Testis (tissue), 3 donors: ENCODE results near the gene UVRAG. TPM values are rescaled to one million over a fixed set of nuclear protein-coding genes. Genes with fewer than 3 reads are reported as not detected.

Source experiments
- DNase-seq: peaks from one replicate; pipeline ENCODE4 v3.0.0-alpha.2; 2019
- H3K27ac ChIP-seq, 2 donors: fragments of 200-600 bp; sonication (generic); one replicate each; pipeline ENCODE4 v1.5.1; 2019
- H3K27me3 ChIP-seq: fragments of 200-600 bp; sonication (generic); one replicate; pipeline ENCODE4 v1.5.1; 2019
- H3K36me3 ChIP-seq: fragments of 200-600 bp; sonication (generic); one replicate; pipeline ENCODE4 v1.5.1; 2017; ENCODE audit warnings: low read depth; ENCODE audit errors: missing control alignments
- H3K4me1 ChIP-seq: fragments of 200-600 bp; sonication (generic); one replicate; pipeline ENCODE4 v1.5.1; 2019
- H3K4me3 ChIP-seq, 2 donors: fragments of 200-600 bp; sonication (generic); one replicate each; pipeline ENCODE4 v1.5.1; 2017 to 2019
- H3K9me3 ChIP-seq: fragments of 200-600 bp; sonication (generic); one replicate; pipeline ENCODE4 v1.5.1; 2017
- POLR2A ChIP-seq: fragments of 450-650 bp; IDR thresholded peaks from one replicate; pipeline ENCODE4 v1.6.1; 2017; ENCODE audit warnings: antibody characterized with exemption, mild to moderate bottlenecking, moderate library complexity
- WGBS, 2 donors: methylation state at CpG; one replicate each; pipeline ENCODE4 v1.1.5; 2018; 5-methylcytosine and 5-hydroxymethylcytosine counted together
- intact Hi-C: fragments of 100-400 bp; cut with DNase I; formaldehyde crosslinking; loops from one replicate; pipeline ENCODE4 v1.15.1; 2023; ENCODE audit warnings: low total_unique reads
- polyA plus RNA-seq: library from polyadenylated mRNA; stranded (reverse); fragments of 350-450 nt; fragmentation: Illumina TruSeq; extraction: RNeasy Lipid Tissue Mini Kit (QIAGEN cat#74804); gene quantifications from one replicate; pipeline ENCODE4 v1.2.3, GENCODE V29; 2014; ENCODE audit warnings: low read depth, low replicate concordance; ENCODE audit not compliant: insufficient read depth
- total RNA-seq, 2 donors: library from RNA; depleted of rRNA; stranded (reverse); fragments of >200 nt; gene quantifications; one replicate each; pipeline ENCODE4 v1.2.3, GENCODE V29; 2016
- TF ChIP-seq, protein P1 (sequence below), 3 experiments: fragments of 450-650 bp in 2 of 3; fragments of 200-600 bp in 1 of 3; sonication (generic) in 1 of 3; IDR thresholded peaks; one replicate each; pipeline ENCODE4 v1.5.1; 2016 to 2019; ENCODE audit warnings: antibody characterized with exemption in 3 of 3, mild to moderate bottlenecking in 2 of 3, moderate library complexity in 1 of 3

Gene UVRAG
- total and polyA plus RNA-seq, 3 donors from 2014 or later: 10.8 to 22.4 (median 20.1) TPM

DNA sequence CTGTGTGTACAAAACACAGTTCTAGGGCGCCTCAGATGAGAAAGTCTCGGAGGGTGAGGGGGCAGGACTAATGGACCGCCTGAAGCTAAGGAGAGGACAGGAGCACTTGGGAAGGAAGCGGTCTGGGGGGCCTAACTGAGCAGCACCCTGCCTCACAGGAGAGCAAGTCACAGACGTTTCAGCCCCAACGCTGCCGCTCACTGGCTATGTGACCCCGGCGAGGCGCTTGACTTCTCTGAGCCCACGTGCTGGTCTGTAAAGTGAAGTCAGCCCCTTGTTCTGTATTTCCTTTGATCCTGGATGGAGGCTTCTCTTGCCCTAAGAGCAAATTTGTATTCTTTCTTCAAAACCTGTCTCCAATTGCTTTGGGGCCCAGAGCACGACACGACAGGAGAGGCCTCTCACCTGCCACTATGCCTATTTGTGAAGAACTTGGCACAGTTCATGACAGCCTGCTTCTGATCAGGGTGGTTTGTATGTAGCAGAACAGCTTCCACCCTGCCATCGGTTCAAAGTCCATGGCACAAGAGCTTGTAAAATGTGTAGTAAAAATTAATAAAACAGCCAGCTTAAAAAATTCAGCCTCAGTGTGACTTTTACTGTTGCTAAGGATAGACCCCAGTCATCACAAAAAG, 332.2 kb downstream of the UVRAG start:
- TF ChIP-seq, protein P1, sequence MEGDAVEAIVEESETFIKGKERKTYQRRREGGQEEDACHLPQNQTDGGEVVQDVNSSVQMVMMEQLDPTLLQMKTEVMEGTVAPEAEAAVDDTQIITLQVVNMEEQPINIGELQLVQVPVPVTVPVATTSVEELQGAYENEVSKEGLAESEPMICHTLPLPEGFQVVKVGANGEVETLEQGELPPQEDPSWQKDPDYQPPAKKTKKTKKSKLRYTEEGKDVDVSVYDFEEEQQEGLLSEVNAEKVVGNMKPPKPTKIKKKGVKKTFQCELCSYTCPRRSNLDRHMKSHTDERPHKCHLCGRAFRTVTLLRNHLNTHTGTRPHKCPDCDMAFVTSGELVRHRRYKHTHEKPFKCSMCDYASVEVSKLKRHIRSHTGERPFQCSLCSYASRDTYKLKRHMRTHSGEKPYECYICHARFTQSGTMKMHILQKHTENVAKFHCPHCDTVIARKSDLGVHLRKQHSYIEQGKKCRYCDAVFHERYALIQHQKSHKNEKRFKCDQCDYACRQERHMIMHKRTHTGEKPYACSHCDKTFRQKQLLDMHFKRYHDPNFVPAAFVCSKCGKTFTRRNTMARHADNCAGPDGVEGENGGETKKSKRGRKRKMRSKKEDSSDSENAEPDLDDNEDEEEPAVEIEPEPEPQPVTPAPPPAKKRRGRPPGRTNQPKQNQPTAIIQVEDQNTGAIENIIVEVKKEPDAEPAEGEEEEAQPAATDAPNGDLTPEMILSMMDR (IDR thresholded peaks at IDR 0.05): no peak
- no peak for TF ChIP-seq POLR2A
- H3K27ac ChIP-seq: no peak overlapping the region
- no peak overlapping the region for H3K4me3 ChIP-seq
- WGBS, 2 donors: 89 to 93% methylated on average over 14 of the region's 14 CpGs
- H3K36me3 ChIP-seq: no peaks in the 10 kb centered on the region
- H3K9me3 ChIP-seq: no peaks in the 10 kb centered on the region
- DNase-seq: no peak
- intact Hi-C loops: no loop called here
- no peaks in the 10 kb centered on the region for H3K27me3 ChIP-seq
- H3K4me1 ChIP-seq: peaks cover 4% of the 10 kb centered on the region

DNA sequence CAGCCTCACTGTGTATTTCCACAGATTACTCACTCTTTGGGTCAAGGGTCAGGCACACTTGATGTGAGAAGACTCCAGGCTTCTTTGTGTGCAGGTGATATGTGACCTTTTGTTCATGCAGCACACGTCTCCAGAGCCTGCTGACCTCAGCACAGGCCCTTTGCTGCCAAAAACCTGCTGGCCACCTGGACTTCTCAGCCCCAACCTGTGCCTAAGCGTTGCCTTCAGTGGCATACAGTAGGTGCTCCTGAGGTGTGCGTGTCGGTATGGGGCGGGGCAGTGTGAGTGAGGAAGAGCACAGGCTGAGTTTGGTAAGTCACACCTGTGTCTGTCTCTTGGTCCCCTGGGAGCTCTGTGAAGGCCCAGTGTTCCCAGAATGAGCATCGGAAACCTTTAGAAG, 333.2 kb downstream of the UVRAG start:
- no peak for DNase-seq
- TF ChIP-seq, protein P1 (IDR thresholded peaks at IDR 0.05): no peak
- no peak for TF ChIP-seq POLR2A
- intact Hi-C loops: no loop called here
- no peak overlapping the region for H3K27ac ChIP-seq
- H3K36me3 ChIP-seq: no peaks in the 10 kb centered on the region
- no peak overlapping the region for H3K4me3 ChIP-seq
- no peaks in the 10 kb centered on the region for H3K27me3 ChIP-seq
- peaks cover 11% of the 10 kb centered on the region for H3K4me1 ChIP-seq
- WGBS, 2 donors: 89 to 93% methylated on average over 6 of the region's 6 CpGs
- no peaks in the 10 kb centered on the region for H3K9me3 ChIP-seq

DNA sequence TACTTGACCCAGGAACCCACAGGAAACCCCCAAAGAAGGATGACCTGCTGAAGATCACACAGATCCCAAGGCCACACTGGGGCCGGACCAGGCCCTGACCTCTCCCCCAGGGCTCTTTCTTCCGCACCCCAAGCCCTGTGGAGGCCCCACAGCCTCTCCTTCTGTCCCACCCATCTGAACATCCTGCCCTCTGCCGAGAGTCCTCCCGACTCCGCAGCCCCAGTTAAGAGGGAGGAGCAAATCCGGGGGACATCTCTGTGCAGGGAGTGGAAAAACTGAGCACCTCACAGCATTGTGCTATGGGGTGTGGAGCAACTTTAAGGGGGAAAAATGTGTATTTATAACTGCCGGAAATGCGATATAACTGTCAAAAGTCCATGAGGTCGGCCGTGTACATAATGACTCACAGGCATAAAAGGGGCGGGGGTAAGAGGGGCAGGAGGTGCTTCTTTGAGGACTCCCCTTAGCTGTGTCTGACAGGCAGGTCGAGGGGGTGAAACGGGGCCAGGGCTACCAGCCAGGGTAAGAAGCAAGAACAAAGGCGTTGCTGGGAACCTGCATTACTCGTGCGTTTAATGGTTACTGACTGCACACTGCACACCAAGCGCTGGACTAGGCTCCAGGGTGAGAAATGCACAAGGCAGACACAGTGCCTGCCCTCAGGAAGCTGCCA, 334.1 kb downstream of the UVRAG start:
- H3K36me3 ChIP-seq: no peaks in the 10 kb centered on the region
- no peak for DNase-seq
- 80 to 84% methylated on average over 17 of the region's 17 CpGs for WGBS, 2 donors
- no peak for TF ChIP-seq POLR2A
- TF ChIP-seq, protein P1 (IDR thresholded peaks at IDR 0.05): no peak
- H3K9me3 ChIP-seq: no peaks in the 10 kb centered on the region
- H3K4me1 ChIP-seq: peaks cover 11% of the 10 kb centered on the region
- intact Hi-C loops: no loop called here
- no peak overlapping the region for H3K4me3 ChIP-seq
- no peak overlapping the region for H3K27ac ChIP-seq
- H3K27me3 ChIP-seq: no peaks in the 10 kb centered on the region

DNA sequence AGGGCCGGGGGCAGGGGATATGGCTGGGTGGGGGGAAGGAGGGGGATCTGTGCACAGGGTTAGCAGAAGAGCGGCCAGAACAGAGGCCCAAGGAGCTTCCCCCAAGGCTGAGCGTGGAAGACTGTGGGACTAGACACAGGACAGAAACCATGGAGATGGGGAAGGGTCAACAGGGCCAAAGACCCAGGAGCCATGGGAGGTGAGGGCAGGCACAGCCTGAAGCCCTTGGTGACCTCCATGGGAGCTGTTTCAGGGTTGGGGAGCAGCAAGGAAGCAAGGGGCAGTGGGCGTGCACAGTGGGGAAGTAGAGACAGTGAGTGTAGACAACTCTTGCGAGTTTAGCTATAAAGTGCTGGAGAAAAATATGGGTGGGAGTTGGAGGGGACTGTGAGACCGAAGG, 334.7 kb downstream of the UVRAG start:
- H3K27ac ChIP-seq: no peak overlapping the region
- no peaks in the 10 kb centered on the region for H3K36me3 ChIP-seq
- no peak for DNase-seq
- 90 to 96% methylated on average over 6 of the region's 6 CpGs for WGBS, 2 donors
- intact Hi-C loops: loop anchor here (10.0 kb wide), 1 partner anchor 255 kb away; no protein-coding TSS in a partner anchor
- H3K27me3 ChIP-seq: no peaks in the 10 kb centered on the region
- no peak for TF ChIP-seq POLR2A
- TF ChIP-seq, protein P1 (IDR thresholded peaks at IDR 0.05): no peak
- peaks cover 11% of the 10 kb centered on the region for H3K4me1 ChIP-seq
- no peaks in the 10 kb centered on the region for H3K9me3 ChIP-seq
- no peak overlapping the region for H3K4me3 ChIP-seq
